ENCODE results near the gene FTCDNL1.

The FTCDNL1 gene

DNA sequence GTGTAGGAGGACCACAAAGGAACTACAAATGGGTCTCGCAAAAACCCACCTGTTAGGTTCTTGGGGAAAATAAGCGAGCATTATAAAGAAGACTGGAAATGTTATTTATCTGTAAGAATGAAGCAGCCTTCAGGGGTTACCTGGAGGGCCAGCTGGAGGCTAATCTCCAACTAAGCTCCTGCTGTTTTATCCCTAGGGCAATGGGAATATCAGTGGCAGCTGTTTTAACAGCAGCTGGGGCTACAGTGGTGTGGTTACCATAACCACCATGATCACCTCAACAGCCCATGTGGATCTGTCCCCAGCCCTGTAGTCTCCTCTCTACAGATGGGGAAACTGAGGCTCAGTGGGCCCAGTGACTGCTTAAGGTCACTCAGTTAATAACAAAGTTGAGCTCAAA, 108.1 kb downstream of the FTCDNL1 start:
- no peak for DNase-seq (ENCODE audit: low spot score)

DNA sequence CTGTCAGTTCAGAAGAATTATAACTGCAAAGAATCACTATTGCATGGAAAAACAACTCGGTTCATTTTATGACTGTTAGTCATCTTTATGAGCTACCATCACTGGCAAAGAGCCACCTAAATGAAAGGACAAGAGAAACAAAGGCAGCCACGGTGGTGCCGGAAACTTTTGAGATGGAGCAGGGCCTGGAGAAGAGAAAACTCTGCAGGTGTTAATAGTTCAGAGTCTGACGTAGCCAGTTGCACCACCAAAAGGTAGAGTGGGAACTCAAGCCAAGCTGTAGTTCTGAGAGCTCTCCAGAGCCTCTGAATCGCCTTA, 110.9 kb downstream of the FTCDNL1 start:
- no peak for DNase-seq (ENCODE audit: low spot score)

DNA sequence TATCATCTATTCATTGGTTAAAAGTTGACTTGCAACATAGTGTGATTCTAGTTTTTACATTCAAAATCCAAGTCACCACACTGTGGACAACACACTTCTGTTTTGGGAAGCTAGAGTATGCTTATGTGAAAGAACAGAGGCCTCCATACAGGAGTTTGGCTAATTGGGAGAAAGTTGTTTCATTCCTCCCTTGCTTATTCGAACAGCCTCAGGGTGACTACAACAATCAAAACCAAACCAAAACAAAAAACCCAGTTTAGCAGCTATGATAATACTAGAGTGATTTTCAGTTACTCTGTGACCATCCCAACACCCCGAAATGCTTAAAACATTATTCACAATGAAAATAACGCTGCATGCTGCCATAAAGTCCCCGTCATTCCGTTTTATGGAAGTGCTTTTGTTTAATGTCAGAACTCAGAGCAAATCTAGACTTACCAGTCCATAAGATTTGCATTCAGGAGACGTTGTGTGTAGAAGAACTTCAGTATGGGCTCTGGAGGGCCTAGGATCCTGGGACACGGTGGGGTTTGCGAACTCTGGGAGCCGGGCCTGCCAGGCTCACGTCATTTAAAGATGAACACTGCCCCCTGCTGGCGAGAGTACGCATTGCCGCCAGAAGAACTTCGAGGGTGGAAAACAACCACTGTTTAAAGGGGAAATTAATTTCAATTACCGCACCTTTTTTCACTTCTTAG, 111.4 kb downstream of the FTCDNL1 start:
- DNase-seq (ENCODE audit: low spot score), result peak; percentile 58

DNA sequence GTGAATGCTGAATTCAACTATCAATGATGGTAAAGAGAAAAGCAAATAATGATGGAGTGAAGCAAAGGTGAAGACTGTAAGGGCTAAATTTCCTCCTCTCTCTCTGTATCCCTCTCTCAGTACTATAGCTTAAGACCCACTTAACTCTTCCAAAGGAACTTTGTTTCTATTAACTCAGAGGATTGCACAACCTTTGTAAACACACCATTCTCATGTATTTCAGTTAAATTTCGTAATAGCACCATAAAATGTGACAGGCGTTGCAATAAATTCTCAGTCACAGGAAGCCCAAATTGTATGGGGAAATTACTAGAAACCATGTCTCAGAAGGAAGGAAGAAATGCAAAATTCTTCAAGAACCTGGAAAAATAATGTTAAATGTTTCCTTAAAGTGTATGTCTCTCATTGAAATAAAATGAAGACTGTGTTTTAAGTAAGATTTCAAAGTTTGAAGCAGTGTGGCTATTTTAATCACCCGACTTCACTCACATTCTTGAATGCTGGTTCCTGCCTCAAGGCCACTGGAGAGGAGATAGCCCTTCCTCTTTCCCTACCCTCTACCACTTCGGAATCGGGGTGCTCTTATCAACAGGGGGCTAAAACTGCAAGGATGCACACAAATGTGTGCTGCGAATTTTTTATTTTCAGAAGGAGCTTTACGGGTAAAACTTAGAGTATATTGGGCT, 112.1 kb downstream of the FTCDNL1 start:
- no peak for DNase-seq (ENCODE audit: low spot score)

DNA sequence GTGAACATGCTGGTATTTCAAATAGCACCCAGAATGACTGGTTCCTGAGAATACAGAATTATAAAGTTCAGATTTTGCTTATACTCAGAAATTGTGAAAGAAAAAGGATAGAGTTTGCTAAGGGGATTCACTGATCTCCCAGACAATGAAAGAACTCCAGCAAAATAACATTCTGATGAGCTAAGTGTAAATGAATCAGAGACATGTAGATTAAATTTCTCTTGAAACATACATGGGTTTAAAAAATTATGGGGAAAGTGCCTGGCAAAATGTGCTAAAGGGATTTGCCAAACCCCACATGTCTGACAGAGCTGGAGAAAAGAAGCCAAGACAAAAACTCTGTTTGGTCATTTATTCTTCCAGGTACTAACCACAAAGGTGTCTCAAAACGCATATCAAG, 116.3 kb downstream of the FTCDNL1 start:
- DNase-seq (ENCODE audit: low spot score), result no peak

DNA sequence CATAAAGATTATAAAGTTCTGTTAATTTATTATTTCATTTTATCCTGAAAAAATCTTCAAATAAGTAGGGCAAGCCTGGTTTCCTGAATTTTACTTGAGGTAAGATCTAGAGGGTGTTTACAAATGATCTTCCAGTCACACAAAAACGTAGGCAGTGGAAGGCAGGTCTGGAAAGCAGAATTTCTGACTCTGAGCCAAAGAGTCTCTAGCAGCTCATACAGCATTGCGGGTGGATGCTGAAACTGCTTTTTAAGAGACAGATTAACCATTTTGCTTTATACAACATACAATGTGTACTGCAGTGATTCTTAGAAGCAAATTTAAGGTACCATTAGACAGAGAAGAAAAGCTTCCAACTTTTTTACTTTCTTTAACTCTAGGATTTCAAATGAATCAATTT, 117.0 kb downstream of the FTCDNL1 start:
- no peak for DNase-seq (ENCODE audit: low spot score)

DNA sequence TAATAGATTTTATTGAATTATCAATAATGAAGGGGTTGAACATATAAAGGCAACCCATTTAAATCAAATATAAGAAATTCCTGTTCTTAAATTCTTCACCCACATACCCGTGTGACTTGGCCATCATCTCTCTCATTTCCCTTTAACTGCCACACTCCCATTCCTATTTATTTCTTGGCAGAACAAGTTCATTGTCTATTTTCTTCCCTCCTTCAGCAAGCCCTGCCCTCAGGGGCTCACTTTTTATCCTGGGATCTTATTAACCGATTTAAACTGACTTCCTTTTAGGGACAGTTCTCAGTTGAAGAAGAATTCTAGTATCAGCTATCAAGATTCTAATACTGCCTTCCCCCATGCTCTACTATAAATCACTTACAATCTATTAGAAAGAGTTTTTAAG, 123.2 kb downstream of the FTCDNL1 start:
- no peak for DNase-seq (ENCODE audit: low spot score)

DNA sequence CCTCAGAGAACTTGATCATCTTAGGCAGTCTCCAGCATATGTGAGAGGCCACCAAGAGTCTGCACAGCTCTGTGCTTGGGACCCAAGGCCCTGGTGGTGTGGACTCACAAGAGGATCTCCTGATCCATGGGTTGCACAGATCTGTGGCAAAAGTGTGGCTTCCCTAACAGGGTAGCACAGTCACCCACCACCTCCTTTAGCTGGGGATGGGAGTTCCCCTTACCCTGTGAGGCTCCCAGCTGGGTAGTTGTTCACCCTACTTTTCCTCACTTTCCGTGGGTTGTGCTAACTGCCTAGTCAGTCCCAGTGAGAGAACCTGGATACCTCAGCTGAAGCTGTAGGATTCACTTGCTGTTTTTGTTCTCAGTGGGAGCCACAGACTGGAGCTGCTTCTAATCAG, 123.7 kb downstream of the FTCDNL1 start:
- DNase-seq (ENCODE audit: low spot score), result no peak

DNA sequence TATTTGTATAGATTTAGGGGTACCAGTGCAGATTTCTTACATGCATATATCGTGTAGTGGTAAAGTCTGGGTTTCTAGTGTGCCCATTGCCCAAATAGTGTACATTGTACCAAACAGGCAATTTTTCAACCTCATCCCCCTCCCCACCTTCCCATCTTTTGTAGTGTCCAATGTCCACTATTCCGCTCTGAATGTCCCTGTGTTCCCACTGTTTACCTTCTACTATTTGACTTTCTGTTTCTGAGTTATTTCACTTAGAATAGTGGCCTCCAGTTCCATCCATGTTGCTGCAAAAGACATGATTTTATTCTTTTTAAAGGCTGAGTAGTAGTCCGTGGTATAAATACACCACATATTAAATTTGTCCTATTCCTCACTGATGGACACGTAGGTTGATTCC, 132.9 kb downstream of the FTCDNL1 start:
- DNase-seq (ENCODE audit: low spot score), result no peak

DNA sequence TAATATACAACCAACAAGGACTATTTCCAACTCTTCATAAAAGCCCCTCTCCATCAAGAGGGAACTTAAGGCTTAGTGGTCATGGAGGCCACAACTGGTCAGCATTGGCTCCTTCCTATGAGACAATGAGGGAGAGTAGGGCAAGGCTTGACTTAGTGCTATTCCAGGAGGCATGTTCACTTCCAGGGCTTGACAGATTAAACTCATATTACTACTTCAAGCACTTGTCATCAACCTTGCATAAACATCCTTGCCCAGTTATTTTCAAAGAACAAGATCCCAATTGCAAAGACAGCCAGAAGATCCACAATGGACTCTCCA, 133.4 kb downstream of the FTCDNL1 start:
- DNase-seq (ENCODE audit: low spot score), result no peak

DNA sequence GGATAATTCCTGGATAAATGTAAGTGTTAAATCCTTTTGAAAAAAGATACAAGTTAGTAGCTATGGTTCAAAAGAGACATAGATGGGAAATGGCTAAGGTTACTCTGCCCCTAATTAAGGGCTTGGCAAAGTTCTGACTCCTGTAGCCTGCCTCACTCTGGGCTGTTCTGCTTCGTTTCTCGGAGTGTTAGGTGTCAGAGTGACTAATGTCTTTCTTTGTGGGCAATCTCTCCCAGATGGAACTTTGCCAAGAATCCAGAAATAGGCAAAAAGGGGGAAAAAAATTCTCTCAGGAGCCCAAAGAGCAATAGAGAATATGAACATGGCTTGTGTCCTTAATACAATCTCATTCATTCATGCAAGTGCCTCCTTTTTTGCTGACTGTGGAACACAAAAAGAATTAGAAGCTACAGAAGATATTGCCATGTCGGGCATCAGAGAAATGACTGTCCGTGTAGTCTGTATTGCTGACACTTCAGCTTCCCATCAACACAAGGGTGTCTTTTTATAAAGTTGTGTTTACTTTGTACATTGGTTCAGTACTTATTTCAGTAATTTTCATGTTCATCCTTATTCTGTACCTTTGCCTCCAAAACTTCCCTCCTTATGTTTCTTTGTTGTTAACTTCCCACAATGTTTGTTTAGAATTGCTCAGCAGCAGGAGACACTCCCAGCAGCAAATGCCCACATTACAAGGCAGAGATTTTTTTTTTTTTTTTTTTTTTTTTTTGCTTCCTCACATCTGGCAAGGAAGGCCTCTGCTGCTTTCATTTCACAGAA, 134.0 kb downstream of the FTCDNL1 start:
- DNase-seq (ENCODE audit: low spot score), result no peak

DNA sequence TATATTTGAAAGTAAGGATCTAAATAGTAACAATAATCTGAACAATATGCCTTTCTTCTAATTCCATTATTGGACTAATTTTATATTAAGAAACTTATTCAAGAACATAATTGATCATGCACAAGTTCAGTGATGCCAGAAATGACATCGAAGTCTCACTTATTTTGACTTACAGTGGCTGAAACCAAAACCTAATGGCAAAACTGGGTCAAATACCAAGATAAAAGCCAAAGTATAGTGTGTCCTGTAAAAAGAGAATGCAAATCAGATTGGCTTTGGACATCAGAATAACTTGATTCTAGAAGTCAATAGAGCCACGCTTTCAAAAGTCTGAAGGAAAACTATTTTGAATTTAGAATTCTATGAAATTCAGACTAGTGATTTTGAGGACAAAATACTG, 137.2 kb downstream of the FTCDNL1 start:
- no peak for DNase-seq (ENCODE audit: low spot score)

DNA sequence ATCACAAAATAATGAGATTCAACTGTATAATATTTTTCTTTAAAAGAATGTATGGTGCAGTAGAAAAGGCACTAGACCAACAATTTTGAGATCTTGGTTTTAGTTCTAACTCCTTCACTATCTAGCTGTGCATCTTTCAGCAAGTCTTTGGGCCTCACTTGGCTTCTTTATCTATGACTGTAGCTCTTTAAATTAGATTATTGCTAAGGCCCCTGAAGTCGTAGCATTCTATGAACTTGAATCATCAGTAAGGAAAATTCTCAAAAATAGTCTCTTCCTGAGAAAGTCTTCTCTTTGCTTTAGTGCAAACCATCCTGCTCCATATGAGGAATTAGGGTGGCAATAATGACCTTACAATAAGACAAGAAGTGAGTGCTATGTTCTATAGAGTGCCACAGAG, 140.4 kb downstream of the FTCDNL1 start:
- DNase-seq (ENCODE audit: low spot score), result no peak

All from CD4-positive, alpha-beta T cell treated with Interleukin-2 at 100 ng/mL for 4 hours (primary cell).